ENCODE measurements around the gene CDK4.

The CDK4 gene

GRCh38 chr12:57735198-57735855, 16.8 kb downstream of the CDK4 start:
- no peak overlapping the region for H3K4me3 ChIP-seq (replicated peaks in 1 of 2; ENCODE audit: low read depth in 2 of 2, low read length in 2 of 2)
- no peak for DNase-seq (ENCODE audit: low read depth in 2 of 2)

GRCh38 chr12:57734591-57734990, 17.5 kb downstream of the CDK4 start:
- H3K4me3 ChIP-seq (replicated peaks in 1 of 2; ENCODE audit: low read depth in 2 of 2, low read length in 2 of 2), result no peak overlapping the region
- DNase-seq (ENCODE audit: low read depth in 2 of 2), result no peak
- TF ChIP-seq CTCF (IDR thresholded peaks at IDR 0.05; ENCODE audit: low read depth, low read length), result no peak

More at GRCh38 chr12:57735198-57735855, 16.8 kb downstream of the CDK4 start:
- no peak for TF ChIP-seq CTCF (IDR thresholded peaks at IDR 0.05; ENCODE audit: low read depth, low read length)

- no peak for DNase-seq (ENCODE audit: low read depth in 2 of 2)
- H3K4me3 ChIP-seq (replicated peaks in 1 of 2; ENCODE audit: low read depth in 2 of 2, low read length in 2 of 2), result no peak overlapping the region
- TF ChIP-seq CTCF (IDR thresholded peaks at IDR 0.05; ENCODE audit: low read depth, low read length), result no peak
Observed at GRCh38 chr12:57733928-57734327, 18.2 kb downstream of the CDK4 start.

- DNase-seq (ENCODE audit: low read depth in 2 of 2), result peak in 1 of 2 donors; percentile 28
- no peak overlapping the region for H3K4me3 ChIP-seq (replicated peaks in 1 of 2; ENCODE audit: low read depth in 2 of 2, low read length in 2 of 2)
- no peak for TF ChIP-seq CTCF (IDR thresholded peaks at IDR 0.05; ENCODE audit: low read depth, low read length)
Observed at GRCh38 chr12:57732726-57733593, 19.1 kb downstream of the CDK4 start.

GRCh38 chr12:57732270-57732669, 19.8 kb downstream of the CDK4 start:
- no peak overlapping the region for H3K4me3 ChIP-seq (replicated peaks in 1 of 2; ENCODE audit: low read depth in 2 of 2, low read length in 2 of 2)
- DNase-seq (ENCODE audit: low read depth in 2 of 2), result no peak
- TF ChIP-seq CTCF (IDR thresholded peaks at IDR 0.05; ENCODE audit: low read depth, low read length), result no peak

- no peak overlapping the region for H3K4me3 ChIP-seq (replicated peaks in 1 of 2; ENCODE audit: low read depth in 2 of 2, low read length in 2 of 2)
- TF ChIP-seq CTCF (IDR thresholded peaks at IDR 0.05; ENCODE audit: low read depth, low read length), result no peak
- no peak for DNase-seq (ENCODE audit: low read depth in 2 of 2)
Observed at GRCh38 chr12:57731411-57732080, 20.6 kb downstream of the CDK4 start.
